Astrocyte (in vitro differentiated cells and primary cell): ENCODE data around the gene IRF4. TPM values are rescaled to one million over a fixed set of nuclear protein-coding genes. Genes with fewer than 3 reads are reported as not detected.

Experiments used
- DNase-seq: peaks from one replicate; pipeline ENCODE4 v3.0.0-alpha.2; 2010; ENCODE audit warnings: low read depth
- FAIRE-seq: peaks from 2 replicates; lab custom pipeline; 2011; peaks lifted over from hg19 to GRCh38; lab: Jason Lieb, UNC
- H2AFZ ChIP-seq: 2 replicates; pipeline ENCODE4 v1.6.0; 2012; ENCODE audit warnings: low read depth, low read length, inconsistent platforms
- H3K27ac ChIP-seq: 2 replicates; pipeline ENCODE4 v1.5.1; 2011; ENCODE audit warnings: low read depth, low read length, inconsistent platforms
- H3K27me3 ChIP-seq: 2 replicates; pipeline ENCODE4 v1.6.0; 2011; ENCODE audit warnings: low read length, inconsistent platforms; ENCODE audit not compliant: insufficient read depth
- H3K36me3 ChIP-seq: 2 replicates; pipeline ENCODE4 v1.5.1; 2011; ENCODE audit warnings: low read length, inconsistent platforms; ENCODE audit not compliant: insufficient read depth
- H3K4me1 ChIP-seq: 2 replicates; pipeline ENCODE4 v1.5.1; 2011; ENCODE audit warnings: low read length, inconsistent platforms; ENCODE audit not compliant: insufficient read depth
- H3K4me2 ChIP-seq: 2 replicates; pipeline ENCODE4 v1.6.0; 2012; ENCODE audit warnings: low read length, inconsistent platforms
- H3K4me3 ChIP-seq: 2 replicates; pipeline ENCODE4 v1.5.1; 2011; ENCODE audit warnings: low read depth, mild to moderate bottlenecking, low read length, inconsistent platforms; ENCODE audit not compliant: insufficient read depth
- H3K79me2 ChIP-seq: 2 replicates; pipeline ENCODE4 v1.6.0; 2012; ENCODE audit warnings: mild to moderate bottlenecking, low read length, inconsistent platforms; ENCODE audit not compliant: insufficient read depth
- H3K9ac ChIP-seq: 2 replicates; pipeline ENCODE4 v1.6.0; 2012; ENCODE audit warnings: mild to moderate bottlenecking, low read length, inconsistent platforms
- H3K9me3 ChIP-seq: 2 replicates; pipeline ENCODE4 v1.5.1; 2012; ENCODE audit warnings: low read depth, mild to moderate bottlenecking, low read length, inconsistent platforms; ENCODE audit not compliant: insufficient read depth
- H4K20me1 ChIP-seq: 2 replicates; pipeline ENCODE4 v1.6.0; 2012; ENCODE audit warnings: low read length, inconsistent platforms; ENCODE audit not compliant: insufficient read depth
- H3K27ac Mint-ChIP-seq: one replicate; pipeline ENCODE4 v1.8.0; 2021; ENCODE audit warnings: mild to moderate bottlenecking, mixed read lengths; ENCODE audit not compliant: unreplicated experiment
- H3K27me3 Mint-ChIP-seq: one replicate; pipeline ENCODE4 v1.8.0; 2021; ENCODE audit warnings: low read depth, mixed read lengths; ENCODE audit not compliant: unreplicated experiment
- H3K36me3 Mint-ChIP-seq: one replicate; pipeline ENCODE4 v1.8.0; 2021; ENCODE audit warnings: low read depth, mixed read lengths; ENCODE audit not compliant: unreplicated experiment
- H3K4me1 Mint-ChIP-seq: one replicate; pipeline ENCODE4 v1.8.0; 2021; ENCODE audit warnings: low read depth, mixed read lengths; ENCODE audit not compliant: unreplicated experiment
- H3K4me3 Mint-ChIP-seq: one replicate; pipeline ENCODE4 v1.8.0; 2021; ENCODE audit warnings: mild to moderate bottlenecking, moderate library complexity, mixed read lengths; ENCODE audit not compliant: unreplicated experiment
- H3K9me3 Mint-ChIP-seq: one replicate; pipeline ENCODE4 v1.8.0; 2021; ENCODE audit warnings: mild to moderate bottlenecking, mixed read lengths; ENCODE audit not compliant: unreplicated experiment
- CTCF ChIP-seq: IDR thresholded peaks from 2 replicates; pipeline ENCODE4 v1.5.1; 2011; ENCODE audit warnings: low read depth, mild to moderate bottlenecking, inconsistent platforms, low read length, moderate library complexity; ENCODE audit not compliant: insufficient read depth
- EZH2 ChIP-seq: IDR thresholded peaks from 2 replicates; pipeline ENCODE4 v1.6.1; 2012; ENCODE audit warnings: mild to moderate bottlenecking, low read length, inconsistent platforms; ENCODE audit not compliant: insufficient read depth
- total RNA-seq: library from RNA; stranded (reverse); gene quantifications from 2 replicates; pipeline ENCODE4 v1.2.1, GENCODE V29; 2021

The IRF4 gene
- total RNA-seq, 1 donor from 2014 or later, result 0.30 TPM

- H3K4me1 ChIP-seq, result no peaks in the 10 kb centered on the region
- peaks cover 7% of the 10 kb centered on the region for H3K27me3 ChIP-seq
- no peak overlapping the region for H3K4me3 ChIP-seq
- FAIRE-seq (no peak), DNase-seq (no peak)
- no peaks in the 10 kb centered on the region for H3K79me2 ChIP-seq
- peaks cover 2% of the 10 kb centered on the region for H3K9me3 ChIP-seq
- H4K20me1 ChIP-seq, result no peaks in the 10 kb centered on the region
- H3K4me3 Mint-ChIP-seq, result no peak overlapping the region
- no peak overlapping the region for H3K27ac ChIP-seq
- TF ChIP-seq EZH2 (no peak), CTCF (no peak)
- H3K4me2 ChIP-seq, result no peak overlapping the region
- H3K27ac Mint-ChIP-seq, result no peak overlapping the region
- no peak overlapping the region for H3K9ac ChIP-seq
- H3K9me3 Mint-ChIP-seq, result peaks cover 11% of the 10 kb centered on the region
- H3K27me3 Mint-ChIP-seq, result peaks cover 10% of the 10 kb centered on the region
- no peaks in the 10 kb centered on the region for H3K36me3 Mint-ChIP-seq
- no peaks in the 10 kb centered on the region for H3K4me1 Mint-ChIP-seq
- H3K36me3 ChIP-seq, result no peaks in the 10 kb centered on the region
- no peak overlapping the region for H2AFZ ChIP-seq
Observed at GRCh38 chr6:454148-454991, 62.8 kb downstream of the IRF4 start.

GRCh38 chr6:455006-455585 lies 63.5 kb downstream of the IRF4 start:
- peaks cover 10% of the 10 kb centered on the region for H3K27me3 Mint-ChIP-seq
- DNase-seq (no peak), FAIRE-seq (no peak)
- no peak for TF ChIP-seq EZH2
- TF ChIP-seq CTCF, result no peak
- Histone ChIP-seq H3K27ac (no peak overlapping the region), H3K9ac (no peak overlapping the region), H4K20me1 (no peaks in the 10 kb centered on the region), H3K79me2 (no peaks in the 10 kb centered on the region), H3K4me1 (no peaks in the 10 kb centered on the region), H3K27me3 (peaks cover 7% of the 10 kb centered on the region), H3K9me3 (no peaks in the 10 kb centered on the region), H3K4me3 (no peak overlapping the region), H3K36me3 (no peaks in the 10 kb centered on the region), H2AFZ (no peak overlapping the region), H3K4me2 (no peak overlapping the region)
- H3K4me1 Mint-ChIP-seq, result no peaks in the 10 kb centered on the region
- no peak overlapping the region for H3K27ac Mint-ChIP-seq
- H3K36me3 Mint-ChIP-seq, result no peaks in the 10 kb centered on the region
- no peak overlapping the region for H3K4me3 Mint-ChIP-seq
- H3K9me3 Mint-ChIP-seq, result peaks cover 9% of the 10 kb centered on the region

- Histone ChIP-seq H3K4me1 (no peaks in the 10 kb centered on the region), H2AFZ (no peak overlapping the region), H3K9ac (no peak overlapping the region), H3K27me3 (peaks cover 7% of the 10 kb centered on the region), H3K4me2 (no peak overlapping the region), H3K4me3 (no peak overlapping the region), H3K79me2 (no peaks in the 10 kb centered on the region), H3K27ac (no peak overlapping the region), H3K36me3 (no peaks in the 10 kb centered on the region), H4K20me1 (no peaks in the 10 kb centered on the region), H3K9me3 (no peaks in the 10 kb centered on the region)
- Mint-ChIP-seq H3K27me3 (peaks cover 10% of the 10 kb centered on the region), H3K27ac (no peak overlapping the region), H3K36me3 (no peaks in the 10 kb centered on the region), H3K9me3 (peaks cover 9% of the 10 kb centered on the region), H3K4me1 (no peaks in the 10 kb centered on the region), H3K4me3 (no peak overlapping the region)
- FAIRE-seq (no peak), DNase-seq (no peak)
- TF ChIP-seq EZH2 (no peak), CTCF (no peak)
Observed at GRCh38 chr6:455835-456234, 64.3 kb downstream of the IRF4 start.
